GM21723 (cell line): ENCODE results near the gene KLRC3.
"Not testable (repeated sequence)": the region's sequence is repeated elsewhere in the genome, so short reads cannot be mapped to it uniquely, and the experiment has no call there.

Source experiments
- ATAC-seq: cut with Tn5 transposase; IDR thresholded peaks from one replicate; pipeline ENCODE4 v1.9.1; 2021; ENCODE audit warnings: mild to moderate bottlenecking, moderate library complexity; ENCODE audit not compliant: unreplicated experiment

KLRC3 gene

GRCh38 chr12:10371893-10372535, 48.4 kb downstream of the KLRC3 start:
- not testable (repeated sequence) for ATAC-seq

GRCh38 chr12:10369557-10370415, 50.6 kb downstream of the KLRC3 start:
- ATAC-seq, result no peak

- no peak for ATAC-seq
Measured at GRCh38 chr12:10368206-10369171, 51.9 kb downstream of the KLRC3 start.

GRCh38 chr12:10367714-10368113, 52.7 kb downstream of the KLRC3 start:
- not testable (repeated sequence) for ATAC-seq

GRCh38 chr12:10366875-10367274, 53.5 kb downstream of the KLRC3 start:
- no peak for ATAC-seq

- no peak for ATAC-seq
Measured at GRCh38 chr12:10365696-10366405, 54.5 kb downstream of the KLRC3 start.

- peak; percentile 69 for ATAC-seq
Measured at GRCh38 chr12:10364815-10365622, 55.4 kb downstream of the KLRC3 start.

GRCh38 chr12:10363914-10364814, 56.2 kb downstream of the KLRC3 start:
- ATAC-seq, result peak; percentile 86

GRCh38 chr12:10363658-10363913, 56.8 kb downstream of the KLRC3 start:
- no peak for ATAC-seq

GRCh38 chr12:10362828-10363657, 57.4 kb downstream of the KLRC3 start:
- ATAC-seq, result no peak

GRCh38 chr12:10362325-10362724, 58.1 kb downstream of the KLRC3 start:
- ATAC-seq, result no peak
